ENCODE data around the gene BCL2L15. TPM values are rescaled to one million over a fixed set of nuclear protein-coding genes. Genes with fewer than 3 reads are reported as not detected.

BCL2L15 gene
- total RNA-seq, 1 donor from 2014 or later, result 2.9 TPM

- Histone ChIP-seq H3K27ac (no peak overlapping the region), H3K4me1 (no peaks in the 10 kb centered on the region), H3K4me3 (no peak overlapping the region), H3K36me3 (no peaks in the 10 kb centered on the region), H3K27me3 (no peaks in the 10 kb centered on the region), H3K9me3 (no peaks in the 10 kb centered on the region)
- no peak for TF ChIP-seq POLR2AphosphoS5 (IDR thresholded peaks at IDR 0.05; ENCODE audit: insufficient read depth in 1 of 2, low read depth in 1 of 2)
- TF ChIP-seq, protein P1, sequence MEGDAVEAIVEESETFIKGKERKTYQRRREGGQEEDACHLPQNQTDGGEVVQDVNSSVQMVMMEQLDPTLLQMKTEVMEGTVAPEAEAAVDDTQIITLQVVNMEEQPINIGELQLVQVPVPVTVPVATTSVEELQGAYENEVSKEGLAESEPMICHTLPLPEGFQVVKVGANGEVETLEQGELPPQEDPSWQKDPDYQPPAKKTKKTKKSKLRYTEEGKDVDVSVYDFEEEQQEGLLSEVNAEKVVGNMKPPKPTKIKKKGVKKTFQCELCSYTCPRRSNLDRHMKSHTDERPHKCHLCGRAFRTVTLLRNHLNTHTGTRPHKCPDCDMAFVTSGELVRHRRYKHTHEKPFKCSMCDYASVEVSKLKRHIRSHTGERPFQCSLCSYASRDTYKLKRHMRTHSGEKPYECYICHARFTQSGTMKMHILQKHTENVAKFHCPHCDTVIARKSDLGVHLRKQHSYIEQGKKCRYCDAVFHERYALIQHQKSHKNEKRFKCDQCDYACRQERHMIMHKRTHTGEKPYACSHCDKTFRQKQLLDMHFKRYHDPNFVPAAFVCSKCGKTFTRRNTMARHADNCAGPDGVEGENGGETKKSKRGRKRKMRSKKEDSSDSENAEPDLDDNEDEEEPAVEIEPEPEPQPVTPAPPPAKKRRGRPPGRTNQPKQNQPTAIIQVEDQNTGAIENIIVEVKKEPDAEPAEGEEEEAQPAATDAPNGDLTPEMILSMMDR (IDR thresholded peaks at IDR 0.05), result no peak
- TF ChIP-seq POLR2A (IDR thresholded peaks at IDR 0.05), result no peak
- DNase-seq (ENCODE audit: extremely low spot score in 2 of 2), result no peak
- intact Hi-C loops (cut with DNase I), result loop anchor here (5.0 kb wide), 1 partner anchor 1742 kb away; no protein-coding TSS in a partner anchor
These were observed 27.8 kb downstream of the BCL2L15 start for GRCh38 chr1:113859478-113860175.

- Histone ChIP-seq H3K27ac (no peak overlapping the region), H3K4me1 (no peaks in the 10 kb centered on the region), H3K4me3 (no peak overlapping the region), H3K36me3 (no peaks in the 10 kb centered on the region), H3K9me3 (no peaks in the 10 kb centered on the region), H3K27me3 (no peaks in the 10 kb centered on the region)
- DNase-seq (ENCODE audit: extremely low spot score in 2 of 2), result no peak
- TF ChIP-seq, protein P1 (IDR thresholded peaks at IDR 0.05), result no peak
- TF ChIP-seq POLR2AphosphoS5 (IDR thresholded peaks at IDR 0.05; ENCODE audit: insufficient read depth in 1 of 2, low read depth in 1 of 2) (no peak), POLR2A (IDR thresholded peaks at IDR 0.05) (no peak)
- intact Hi-C loops (cut with DNase I), result no loop called here
These were observed 28.4 kb downstream of the BCL2L15 start for GRCh38 chr1:113858982-113859381.

DNA sequence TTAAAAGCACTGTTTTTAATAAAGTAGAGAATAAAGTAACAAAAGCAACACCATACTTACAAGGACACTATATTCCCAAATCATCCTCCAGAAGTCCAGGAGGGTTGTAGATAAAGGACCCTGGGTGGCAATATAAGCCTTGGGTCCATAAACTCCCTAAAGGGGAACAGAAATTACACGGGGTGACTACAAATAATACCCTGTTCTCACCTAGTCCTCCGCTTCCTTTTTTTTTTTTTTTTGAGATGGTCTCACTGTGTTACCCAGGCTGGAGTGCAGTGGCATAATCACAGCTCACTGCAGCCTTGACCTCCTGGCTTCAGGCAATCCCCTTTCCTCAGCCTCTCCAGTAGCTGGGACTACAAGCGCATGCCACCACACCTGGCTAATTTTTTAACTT lies 29.0 kb downstream of the BCL2L15 start:
- intact Hi-C loops (cut with DNase I), result no loop called here
- no peak for DNase-seq (ENCODE audit: extremely low spot score in 2 of 2)
- TF ChIP-seq, protein P1 (IDR thresholded peaks at IDR 0.05), result no peak
- TF ChIP-seq POLR2A (IDR thresholded peaks at IDR 0.05) (no peak), POLR2AphosphoS5 (IDR thresholded peaks at IDR 0.05; ENCODE audit: insufficient read depth in 1 of 2, low read depth in 1 of 2) (no peak)
- no peaks in the 10 kb centered on the region for H3K9me3 ChIP-seq
- no peak overlapping the region for H3K4me3 ChIP-seq
- no peaks in the 10 kb centered on the region for H3K27me3 ChIP-seq
- H3K4me1 ChIP-seq, result no peaks in the 10 kb centered on the region
- H3K27ac ChIP-seq, result no peak overlapping the region
- H3K36me3 ChIP-seq, result no peaks in the 10 kb centered on the region

GRCh38 chr1:113857776-113858175 lies 29.6 kb downstream of the BCL2L15 start:
- no peak for TF ChIP-seq POLR2A (IDR thresholded peaks at IDR 0.05)
- TF ChIP-seq POLR2AphosphoS5 (IDR thresholded peaks at IDR 0.05; ENCODE audit: insufficient read depth in 1 of 2, low read depth in 1 of 2), result no peak
- TF ChIP-seq, protein P1 (IDR thresholded peaks at IDR 0.05), result no peak
- intact Hi-C loops (cut with DNase I), result no loop called here
- no peaks in the 10 kb centered on the region for H3K9me3 ChIP-seq
- H3K36me3 ChIP-seq, result no peaks in the 10 kb centered on the region
- no peaks in the 10 kb centered on the region for H3K4me1 ChIP-seq
- no peak overlapping the region for H3K27ac ChIP-seq
- H3K4me3 ChIP-seq, result no peak overlapping the region
- no peaks in the 10 kb centered on the region for H3K27me3 ChIP-seq
- DNase-seq (ENCODE audit: extremely low spot score in 2 of 2), result no peak

DNA sequence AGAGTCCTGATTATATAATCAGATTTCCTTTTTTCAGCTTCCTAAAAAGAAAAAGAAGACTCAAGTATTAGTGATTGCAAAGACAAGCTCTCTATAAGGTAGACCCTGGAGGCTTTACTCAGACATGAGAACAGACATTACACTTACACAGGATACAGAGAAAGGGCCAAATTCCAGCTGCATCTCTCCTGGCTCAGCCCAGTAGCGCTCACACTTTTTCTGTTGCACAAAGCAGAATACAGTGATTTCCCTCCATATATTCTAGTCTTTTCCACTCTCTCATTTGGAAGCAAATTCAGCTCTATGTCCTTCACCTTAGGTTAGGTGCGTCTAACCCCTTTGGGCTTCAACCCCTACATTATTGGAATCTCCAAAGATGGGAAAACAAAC lies 31.0 kb downstream of the BCL2L15 start:
- Histone ChIP-seq H3K27ac (no peak overlapping the region), H3K4me1 (peaks cover 4% of the 10 kb centered on the region), H3K9me3 (no peaks in the 10 kb centered on the region), H3K27me3 (no peaks in the 10 kb centered on the region), H3K4me3 (no peak overlapping the region), H3K36me3 (no peaks in the 10 kb centered on the region)
- intact Hi-C loops (cut with DNase I), result no loop called here
- no peak for DNase-seq (ENCODE audit: extremely low spot score in 2 of 2)
- TF ChIP-seq, protein P1 (IDR thresholded peaks at IDR 0.05), result no peak
- no peak for TF ChIP-seq POLR2A (IDR thresholded peaks at IDR 0.05)
- no peak for TF ChIP-seq POLR2AphosphoS5 (IDR thresholded peaks at IDR 0.05; ENCODE audit: insufficient read depth in 1 of 2, low read depth in 1 of 2)
